SK-N-MC (cell line): ENCODE data around the gene BUB1B.

Experiments
- EZH2 ChIP-seq: fragments of 200-600 bp; sonication (generic); IDR thresholded peaks from one replicate; pipeline ENCODE4 v1.6.1; 2017; ENCODE audit warnings: antibody characterized with exemption
- POLR2AphosphoS5 ChIP-seq: IDR thresholded peaks from 2 replicates; pipeline ENCODE4 v1.6.1; 2012; ENCODE audit warnings: mild to moderate bottlenecking, low read depth, low read length, borderline replicate concordance

- TF ChIP-seq POLR2AphosphoS5 (no peak), EZH2 (no peak)
Measured at GRCh38 chr15:40226736-40227135, 65.9 kb downstream of the BUB1B start.
